Mucosa of rectum (tissue), 2 donors: ENCODE data around the gene TNFAIP2.

Experiments used
- H3K27ac ChIP-seq, 2 donors: one replicate each; pipeline ENCODE4 v1.7.0; 2013; ENCODE audit warnings: inconsistent platforms in 2 of 2, low read depth in 2 of 2, low read length in 2 of 2
- H3K27me3 ChIP-seq, 2 donors: one replicate each; pipeline ENCODE4 v1.7.0; 2013; ENCODE audit warnings: low read length in 2 of 2; ENCODE audit not compliant: control insufficient read depth in 2 of 2, insufficient read depth in 2 of 2
- H3K36me3 ChIP-seq, 2 donors: one replicate each; pipeline ENCODE4 v1.7.0; 2013; ENCODE audit warnings: low read length in 2 of 2; ENCODE audit not compliant: control insufficient read depth in 2 of 2, insufficient read depth in 2 of 2
- H3K4me1 ChIP-seq, 2 donors: one replicate each; pipeline ENCODE4 v1.7.0; 2013; ENCODE audit warnings: low read length in 2 of 2, mild to moderate bottlenecking in 1 of 2; ENCODE audit not compliant: control insufficient read depth in 2 of 2, insufficient read depth in 2 of 2
- H3K4me3 ChIP-seq, 2 donors: one replicate each; pipeline ENCODE4 v1.7.0; 2013; ENCODE audit warnings: low read length in 2 of 2
- H3K9ac ChIP-seq, 2 donors: one replicate each; pipeline ENCODE4 v1.7.0; 2013; ENCODE audit warnings: low read length in 2 of 2, low read depth in 1 of 2, mild to moderate bottlenecking in 1 of 2
- H3K9me3 ChIP-seq, 2 donors: one replicate each; pipeline ENCODE4 v1.7.0; 2013; ENCODE audit warnings: low read length in 2 of 2; ENCODE audit not compliant: control insufficient read depth in 2 of 2
- donor health status: healthy.
- donor health status: Normal muscosa, but diverticular disease.

The TNFAIP2 gene, protein sequence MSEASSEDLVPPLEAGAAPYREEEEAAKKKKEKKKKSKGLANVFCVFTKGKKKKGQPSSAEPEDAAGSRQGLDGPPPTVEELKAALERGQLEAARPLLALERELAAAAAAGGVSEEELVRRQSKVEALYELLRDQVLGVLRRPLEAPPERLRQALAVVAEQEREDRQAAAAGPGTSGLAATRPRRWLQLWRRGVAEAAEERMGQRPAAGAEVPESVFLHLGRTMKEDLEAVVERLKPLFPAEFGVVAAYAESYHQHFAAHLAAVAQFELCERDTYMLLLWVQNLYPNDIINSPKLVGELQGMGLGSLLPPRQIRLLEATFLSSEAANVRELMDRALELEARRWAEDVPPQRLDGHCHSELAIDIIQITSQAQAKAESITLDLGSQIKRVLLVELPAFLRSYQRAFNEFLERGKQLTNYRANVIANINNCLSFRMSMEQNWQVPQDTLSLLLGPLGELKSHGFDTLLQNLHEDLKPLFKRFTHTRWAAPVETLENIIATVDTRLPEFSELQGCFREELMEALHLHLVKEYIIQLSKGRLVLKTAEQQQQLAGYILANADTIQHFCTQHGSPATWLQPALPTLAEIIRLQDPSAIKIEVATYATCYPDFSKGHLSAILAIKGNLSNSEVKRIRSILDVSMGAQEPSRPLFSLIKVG

DNA sequence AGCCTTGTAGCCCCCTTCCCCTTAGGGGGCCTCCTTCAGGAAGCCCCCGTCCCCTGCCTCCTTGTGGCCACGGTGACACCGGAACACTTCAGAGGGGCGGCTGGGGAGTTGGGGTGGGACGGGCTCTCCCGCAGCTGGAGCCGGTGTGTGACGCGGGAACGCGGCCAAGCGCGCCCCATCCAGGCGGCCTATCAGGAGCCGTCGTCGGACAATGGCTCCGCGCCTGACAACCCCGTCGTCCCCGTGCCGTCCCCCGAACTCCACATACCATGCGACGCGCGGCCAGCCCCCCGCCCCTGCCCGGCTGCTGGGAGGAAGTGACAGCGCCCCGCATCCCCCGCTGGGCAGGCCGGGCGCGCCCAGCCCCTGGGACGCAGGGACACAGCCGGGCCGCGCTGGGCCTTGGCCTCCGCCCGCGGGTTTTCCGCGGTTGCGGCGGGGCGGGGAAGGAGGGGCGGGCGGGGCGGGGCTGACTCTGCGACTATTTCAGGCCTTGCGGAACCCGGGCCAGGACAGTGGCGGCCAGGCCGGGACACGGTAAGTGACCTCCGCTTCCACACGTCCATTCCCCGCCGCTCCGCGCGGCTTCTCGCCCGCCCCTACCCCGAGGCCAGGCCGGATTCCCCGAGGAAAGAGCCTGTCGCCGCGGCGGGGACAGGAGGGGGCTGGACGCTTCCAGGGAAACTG lies at the start of gene TNFAIP2:
TSS of gene TNFAIP2 (plus strand) at position 515 of the 687 bp plus-strand sequence. CDS start 2,997 bp downstream, outside the sequence.
- Histone ChIP-seq H3K36me3 (no peaks in the 10 kb centered on the region), H3K4me1 (peaks cover 44 to 46% of the 10 kb centered on the region in 2 donors), H3K9me3 (no peaks in the 10 kb centered on the region), H3K4me3 (peak within 1 kb of the TSS; percentile 41 to 64), H3K27ac (peak within 1 kb of the TSS; percentile 67 to 88), H3K9ac (peak within 1 kb of the TSS; percentile 42 to 52), H3K27me3 (peaks cover 14 to 19% of the 10 kb centered on the region in 2 donors)

- peaks cover 17 to 37% of the 10 kb centered on the region in 2 donors for H3K4me1 ChIP-seq
- H3K36me3 ChIP-seq = no peaks in the 10 kb centered on the region
- H3K9ac ChIP-seq = no peak overlapping the region
- peak overlapping the region; percentile 24 to 46 for H3K27ac ChIP-seq
- no peaks in the 10 kb centered on the region for H3K9me3 ChIP-seq
- no peak overlapping the region for H3K4me3 ChIP-seq
- H3K27me3 ChIP-seq = peaks cover 0 to 4% of the 10 kb centered on the region in 2 donors
Measured at GRCh38 chr14:103073876-103074728, 49.2 kb upstream of the TNFAIP2 start.

DNA sequence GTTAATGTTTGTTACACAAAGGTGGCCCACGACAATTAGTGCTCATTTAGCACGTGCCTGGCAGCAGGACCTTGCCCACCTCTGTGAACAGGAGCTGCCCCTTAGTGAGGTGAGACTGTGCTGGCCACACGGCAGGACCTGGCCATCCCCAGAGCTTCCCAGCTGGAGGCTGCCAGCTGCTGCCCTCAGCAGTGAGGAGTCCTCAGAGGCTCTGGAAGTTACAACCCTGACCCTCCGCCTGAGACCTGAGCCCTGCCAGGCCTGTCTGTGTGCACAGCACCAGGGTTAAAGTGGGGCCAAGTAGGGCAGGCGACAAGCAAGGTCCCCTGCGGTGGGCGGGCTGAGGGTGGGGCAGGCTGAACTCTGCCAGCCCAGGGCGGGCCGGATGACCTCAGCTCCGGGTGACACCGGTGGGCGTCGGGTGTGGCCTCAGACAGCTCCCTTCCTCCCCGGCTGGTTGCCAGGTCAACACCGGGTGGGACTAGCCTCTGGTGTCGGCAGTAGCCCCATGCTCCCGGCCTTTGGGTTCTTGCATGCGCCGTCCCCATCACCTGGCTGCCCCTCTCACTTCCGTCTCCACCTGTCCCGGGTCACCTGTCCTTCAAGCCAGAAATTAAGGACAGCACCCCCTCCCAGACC lies 48.4 kb upstream of the TNFAIP2 start:
- Histone ChIP-seq H3K27ac (peak overlapping the region; percentile 24 to 46), H3K27me3 (peaks cover 0 to 4% of the 10 kb centered on the region in 2 donors), H3K4me3 (peak overlapping the region; percentile 37 to 52), H3K9ac (peak overlapping the region in 1 of 2 donors; percentile 62), H3K4me1 (peaks cover 17 to 37% of the 10 kb centered on the region in 2 donors), H3K9me3 (no peaks in the 10 kb centered on the region), H3K36me3 (no peaks in the 10 kb centered on the region)

GRCh38 chr14:103078420-103078749 lies 44.9 kb upstream of the TNFAIP2 start:
- H3K4me1 ChIP-seq = peaks cover 6 to 12% of the 10 kb centered on the region in 2 donors
- H3K36me3 ChIP-seq = no peaks in the 10 kb centered on the region
- no peak overlapping the region for H3K4me3 ChIP-seq
- no peak overlapping the region for H3K27ac ChIP-seq
- H3K9ac ChIP-seq = no peak overlapping the region
- no peaks in the 10 kb centered on the region for H3K9me3 ChIP-seq
- H3K27me3 ChIP-seq = peaks cover 2 to 4% of the 10 kb centered on the region in 2 donors

DNA sequence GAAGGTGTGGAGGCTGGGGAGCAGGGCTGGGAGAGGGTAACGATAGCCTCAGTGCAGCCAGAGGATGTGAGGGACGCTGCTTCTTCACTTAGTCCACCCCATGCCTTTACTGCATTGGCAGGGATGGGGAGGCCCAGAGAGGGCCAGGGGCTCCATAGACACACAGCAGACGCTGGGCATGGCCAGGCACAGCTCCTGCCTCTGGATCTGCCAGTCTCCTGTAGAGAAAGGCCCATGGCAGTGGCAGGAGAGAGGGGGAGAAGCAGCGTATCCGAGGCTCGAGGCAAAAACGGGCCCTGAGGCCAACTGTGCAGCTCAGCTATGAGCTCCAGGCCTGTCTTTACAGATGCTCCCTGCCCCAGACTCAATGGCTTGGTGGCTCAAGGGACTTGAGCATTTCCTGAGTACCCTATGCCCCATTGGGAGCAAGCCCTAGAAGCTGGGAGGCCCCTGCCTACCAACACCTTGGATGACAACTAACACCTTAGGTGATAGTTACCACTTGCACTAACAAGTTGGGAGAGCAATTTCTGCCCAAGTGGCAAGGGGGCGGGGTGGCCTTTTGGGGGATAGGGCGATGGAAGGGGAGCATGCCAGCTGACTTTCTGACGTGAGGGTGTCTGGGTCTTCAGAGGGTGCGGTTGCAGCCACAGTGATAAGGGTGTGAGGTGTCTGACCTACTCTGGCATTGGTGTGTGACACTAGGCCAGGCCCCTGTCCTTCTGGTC lies 44.2 kb upstream of the TNFAIP2 start:
- Histone ChIP-seq H3K36me3 (no peaks in the 10 kb centered on the region), H3K4me3 (no peak overlapping the region), H3K9ac (no peak overlapping the region), H3K9me3 (no peaks in the 10 kb centered on the region), H3K27ac (no peak overlapping the region), H3K27me3 (peaks cover 2 to 4% of the 10 kb centered on the region in 2 donors), H3K4me1 (peaks cover 6 to 12% of the 10 kb centered on the region in 2 donors)

- Histone ChIP-seq H3K36me3 (no peaks in the 10 kb centered on the region), H3K9ac (no peak overlapping the region), H3K4me3 (no peak overlapping the region), H3K27ac (no peak overlapping the region), H3K9me3 (no peaks in the 10 kb centered on the region), H3K27me3 (peaks cover 6 to 7% of the 10 kb centered on the region in 2 donors), H3K4me1 (no peaks in the 10 kb centered on the region)
Measured at GRCh38 chr14:103081951-103082350, 41.3 kb upstream of the TNFAIP2 start.

DNA sequence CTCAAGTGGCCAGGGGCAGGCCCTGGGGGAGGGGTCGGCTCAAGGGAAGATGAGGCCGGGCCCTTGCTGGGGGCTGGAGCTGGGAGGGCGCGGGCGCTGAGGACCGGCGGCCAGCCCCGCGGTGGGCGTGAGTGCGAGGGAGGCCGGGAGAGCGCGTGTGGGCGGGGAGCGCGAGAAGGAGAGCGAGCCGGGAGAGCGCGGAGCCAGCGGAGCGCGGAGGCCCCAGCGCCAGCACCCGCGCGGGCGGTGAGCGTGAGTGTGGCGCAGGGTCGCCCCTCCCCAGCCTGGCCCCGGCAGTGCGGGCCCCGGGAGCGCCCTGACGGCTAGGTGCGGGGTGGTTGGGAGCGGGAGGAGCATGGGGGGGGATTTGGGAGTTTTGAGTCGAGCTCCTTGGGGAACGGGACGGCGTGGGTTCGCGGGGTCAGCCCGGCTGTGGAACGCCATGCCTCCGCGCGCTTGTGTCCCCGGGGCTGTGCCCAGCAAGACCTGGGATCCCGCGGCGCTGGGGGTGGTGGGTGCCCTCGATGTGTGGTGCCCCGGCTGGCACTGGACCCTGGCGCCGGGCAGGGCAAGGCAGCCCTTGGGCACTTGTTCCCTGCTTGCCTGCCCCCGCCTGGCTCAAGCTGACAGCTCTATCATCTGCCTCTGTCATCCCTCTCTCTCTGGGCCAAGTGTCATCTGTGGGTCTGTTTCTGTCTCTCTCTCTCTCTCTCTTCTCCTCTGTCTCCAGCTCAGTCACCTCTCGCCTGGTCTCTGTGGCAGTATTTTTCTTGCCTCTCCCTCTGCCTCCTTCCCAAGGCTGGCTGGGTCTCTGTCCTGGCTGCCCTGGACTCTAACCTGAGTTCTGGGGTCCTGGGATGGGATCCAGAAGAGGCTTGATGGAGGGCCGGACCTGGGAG lies 39.0 kb upstream of the TNFAIP2 start, which contains the start of gene LBHD2:
TSS of gene LBHD2 (plus strand) at position 190 of the 899 bp plus-strand sequence. CDS start 1,803 bp downstream, outside the sequence.
- Histone ChIP-seq H3K27me3 (peaks cover 6 to 7% of the 10 kb centered on the region in 2 donors), H3K9ac (no peak within 1 kb of the TSS), H3K4me3 (no peak within 1 kb of the TSS), H3K36me3 (no peaks in the 10 kb centered on the region), H3K27ac (no peak within 1 kb of the TSS), H3K4me1 (no peaks in the 10 kb centered on the region), H3K9me3 (no peaks in the 10 kb centered on the region)
